Caki2 (cell line): Measurements from ENCODE around the gene KIF25. TPM values are rescaled to one million over a fixed set of nuclear protein-coding genes. Genes with fewer than 3 reads are reported as not detected.

Experiments used
- DNase-seq: peaks from one replicate; pipeline ENCODE4 v3.0.0-alpha.2; 2015; ENCODE audit warnings: low read depth
- in situ Hi-C: cut with HindIII; loops from 2 replicates; pipeline ENCODE4 v1.10.0; 2016; ENCODE audit warnings: low sequenced_read_pairs, low pct_unique_long_range_greater_than_20kb, mixed read lengths
- total RNA-seq: library from RNA; depleted of rRNA; stranded (reverse); fragments of >200 nt; shearing (Covaris generic); gene quantifications from 2 replicates; pipeline ENCODE4 v1.2.3, GENCODE V29; 2014; ENCODE audit warnings: low replicate concordance

The KIF25 gene
- total RNA-seq, 1 experiment from 2014 or later = not detected

- DNase-seq = no peak
- in situ Hi-C loops = no loop called here
Observed at GRCh38 chr6:168011291-168011690, 13.8 kb downstream of the KIF25 start.

GRCh38 chr6:168012431-168013249 is 15.2 kb downstream of the KIF25 start:
- in situ Hi-C loops = no loop called here
- no peak for DNase-seq

- DNase-seq = no peak
- in situ Hi-C loops = no loop called here
Observed at GRCh38 chr6:168013250-168013915, 15.9 kb downstream of the KIF25 start.

- in situ Hi-C loops = no loop called here
- no peak for DNase-seq
Observed at GRCh38 chr6:168014428-168014827, 17.0 kb downstream of the KIF25 start.

GRCh38 chr6:168015009-168015408 is 17.5 kb downstream of the KIF25 start:
- in situ Hi-C loops = no loop called here
- no peak for DNase-seq

GRCh38 chr6:168015482-168016175 is 18.2 kb downstream of the KIF25 start:
- in situ Hi-C loops = no loop called here

GRCh38 chr6:168016176-168016620 is 18.7 kb downstream of the KIF25 start:
- DNase-seq = no peak
- in situ Hi-C loops = no loop called here

More at GRCh38 chr6:168015482-168016175, 18.2 kb downstream of the KIF25 start:
- no peak for DNase-seq

GRCh38 chr6:168016721-168017525 is 19.5 kb downstream of the KIF25 start:
- no peak for DNase-seq
- in situ Hi-C loops = no loop called here

GRCh38 chr6:168017629-168018028 is 20.2 kb downstream of the KIF25 start:
- no peak for DNase-seq
- in situ Hi-C loops = no loop called here

- in situ Hi-C loops = no loop called here
- no peak for DNase-seq
Observed at GRCh38 chr6:168018664-168019063, 21.2 kb downstream of the KIF25 start.

GRCh38 chr6:168020242-168020641 is 22.8 kb downstream of the KIF25 start:
- DNase-seq = no peak
- in situ Hi-C loops = no loop called here

- DNase-seq = no peak
- in situ Hi-C loops = no loop called here
Observed at GRCh38 chr6:168021581-168021980, 24.1 kb downstream of the KIF25 start.

GRCh38 chr6:168022488-168023321 is 25.2 kb downstream of the KIF25 start:
- in situ Hi-C loops = no loop called here
- no peak for DNase-seq

GRCh38 chr6:168024951-168025510 is 27.6 kb downstream of the KIF25 start:
- in situ Hi-C loops = no loop called here
- no peak for DNase-seq

GRCh38 chr6:168025831-168026710 is 28.6 kb downstream of the KIF25 start:
- no peak for DNase-seq
- in situ Hi-C loops = no loop called here

- in situ Hi-C loops = no loop called here
- DNase-seq = no peak
Observed at GRCh38 chr6:168026925-168027324, 29.5 kb downstream of the KIF25 start.
